Measurements from ENCODE around the gene NYAP1. TPM values are rescaled to one million over a fixed set of nuclear protein-coding genes. Genes with fewer than 3 reads are reported as not detected.

The NYAP1 gene
- total RNA-seq, 1 donor from 2014 or later: under 0.01 TPM

- no peak overlapping the region for H3K4me3 ChIP-seq (ENCODE audit: low read depth, low read length)
- no peaks in the 10 kb centered on the region for H3K27me3 ChIP-seq (ENCODE audit: control insufficient read depth, insufficient read depth, low read length)
- FAIRE-seq (no peak), DNase-seq (ENCODE audit: low read depth) (no peak)
- TF ChIP-seq CTCF (IDR thresholded peaks at IDR 0.05; ENCODE audit: insufficient read depth, low read length, severe bottlenecking): no peak
- no peaks in the 10 kb centered on the region for H3K36me3 ChIP-seq (ENCODE audit: control insufficient read depth, insufficient read depth, low read length)
These were observed 1.7 kb downstream of the NYAP1 start for GRCh38 chr7:100485471-100485876.

- no peak overlapping the region for H3K4me3 ChIP-seq (ENCODE audit: low read depth, low read length)
- no peaks in the 10 kb centered on the region for H3K36me3 ChIP-seq (ENCODE audit: control insufficient read depth, insufficient read depth, low read length)
- DNase-seq (ENCODE audit: low read depth) (no peak), FAIRE-seq (no peak)
- no peak for TF ChIP-seq CTCF (IDR thresholded peaks at IDR 0.05; ENCODE audit: insufficient read depth, low read length, severe bottlenecking)
- no peaks in the 10 kb centered on the region for H3K27me3 ChIP-seq (ENCODE audit: control insufficient read depth, insufficient read depth, low read length)
These were observed 2.4 kb downstream of the NYAP1 start for GRCh38 chr7:100486111-100486636.

- Histone ChIP-seq H3K4me3 (ENCODE audit: low read depth, low read length) (no peak overlapping the region), H3K27me3 (ENCODE audit: control insufficient read depth, insufficient read depth, low read length) (no peaks in the 10 kb centered on the region), H3K36me3 (ENCODE audit: control insufficient read depth, insufficient read depth, low read length) (no peaks in the 10 kb centered on the region)
- FAIRE-seq: no peak
- no peak for TF ChIP-seq CTCF (IDR thresholded peaks at IDR 0.05; ENCODE audit: insufficient read depth, low read length, severe bottlenecking)
- no peak for DNase-seq (ENCODE audit: low read depth)
These were observed 3.2 kb downstream of the NYAP1 start for GRCh38 chr7:100486753-100487446.

- H3K4me3 ChIP-seq (ENCODE audit: low read depth, low read length): no peak overlapping the region
- no peak for FAIRE-seq
- no peak for TF ChIP-seq CTCF (IDR thresholded peaks at IDR 0.05; ENCODE audit: insufficient read depth, low read length, severe bottlenecking)
- no peak for DNase-seq (ENCODE audit: low read depth)
- no peaks in the 10 kb centered on the region for H3K27me3 ChIP-seq (ENCODE audit: control insufficient read depth, insufficient read depth, low read length)
- no peaks in the 10 kb centered on the region for H3K36me3 ChIP-seq (ENCODE audit: control insufficient read depth, insufficient read depth, low read length)
These were observed 4.8 kb downstream of the NYAP1 start for GRCh38 chr7:100488333-100489095.

- FAIRE-seq (no peak), DNase-seq (ENCODE audit: low read depth) (no peak)
- H3K27me3 ChIP-seq (ENCODE audit: control insufficient read depth, insufficient read depth, low read length): no peaks in the 10 kb centered on the region
- no peaks in the 10 kb centered on the region for H3K36me3 ChIP-seq (ENCODE audit: control insufficient read depth, insufficient read depth, low read length)
- TF ChIP-seq CTCF (IDR thresholded peaks at IDR 0.05; ENCODE audit: insufficient read depth, low read length, severe bottlenecking): no peak
- H3K4me3 ChIP-seq (ENCODE audit: low read depth, low read length): no peak overlapping the region
These were observed 5.4 kb downstream of the NYAP1 start for GRCh38 chr7:100489121-100489520.

Data from bronchial epithelial cell (primary cell).